CD4-positive, alpha-beta T cell treated with Interleukin-15 for 1 hour (primary cell): ENCODE measurements around the gene CPPED1.
"Not testable (repeated sequence)": the region's sequence is repeated elsewhere in the genome, so short reads cannot be mapped to it uniquely, and the experiment has no call there.

Experiments used
- DNase-seq: peaks from one replicate; pipeline ENCODE4 v3.0.0-alpha.2; 2020

CPPED1 gene, protein sequence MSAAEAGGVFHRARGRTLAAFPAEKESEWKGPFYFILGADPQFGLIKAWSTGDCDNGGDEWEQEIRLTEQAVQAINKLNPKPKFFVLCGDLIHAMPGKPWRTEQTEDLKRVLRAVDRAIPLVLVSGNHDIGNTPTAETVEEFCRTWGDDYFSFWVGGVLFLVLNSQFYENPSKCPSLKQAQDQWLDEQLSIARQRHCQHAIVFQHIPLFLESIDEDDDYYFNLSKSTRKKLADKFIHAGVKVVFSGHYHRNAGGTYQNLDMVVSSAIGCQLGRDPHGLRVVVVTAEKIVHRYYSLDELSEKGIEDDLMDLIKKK

GRCh38 chr16:12803203-12804093 is at the start of gene CPPED1:
TSS of gene CPPED1 (minus strand) at chr16:12803887. CDS start at chr16:12803776, 111 bp downstream.
- peak; percentile 89 for DNase-seq

- no peak for DNase-seq
Measured at GRCh38 chr16:12850186-12850585, 46.5 kb upstream of the CPPED1 start.

DNA sequence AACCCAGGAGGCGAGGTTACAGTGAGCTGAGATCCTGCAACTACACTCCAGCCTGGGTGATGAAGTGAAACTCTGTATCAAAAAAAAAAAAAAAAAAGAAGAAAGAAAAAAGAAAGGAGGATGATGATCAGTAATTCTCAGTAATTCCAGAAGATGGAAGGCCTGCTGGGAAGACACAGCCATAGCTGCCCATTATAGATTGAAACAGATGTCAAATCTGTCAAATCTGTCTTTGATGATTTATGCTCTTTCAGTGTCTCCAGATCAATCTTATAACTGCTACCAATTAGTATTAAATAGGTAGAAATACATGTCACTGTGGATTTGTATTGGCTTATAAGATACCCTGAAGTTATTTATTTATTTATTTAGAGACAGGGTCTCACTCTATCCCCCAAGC is 42.9 kb upstream of the CPPED1 start:
- no peak for DNase-seq

GRCh38 chr16:12845282-12845681 is 41.6 kb upstream of the CPPED1 start:
- no peak for DNase-seq

- DNase-seq, result no peak
Measured at GRCh38 chr16:12837756-12838155, 34.1 kb upstream of the CPPED1 start.

DNA sequence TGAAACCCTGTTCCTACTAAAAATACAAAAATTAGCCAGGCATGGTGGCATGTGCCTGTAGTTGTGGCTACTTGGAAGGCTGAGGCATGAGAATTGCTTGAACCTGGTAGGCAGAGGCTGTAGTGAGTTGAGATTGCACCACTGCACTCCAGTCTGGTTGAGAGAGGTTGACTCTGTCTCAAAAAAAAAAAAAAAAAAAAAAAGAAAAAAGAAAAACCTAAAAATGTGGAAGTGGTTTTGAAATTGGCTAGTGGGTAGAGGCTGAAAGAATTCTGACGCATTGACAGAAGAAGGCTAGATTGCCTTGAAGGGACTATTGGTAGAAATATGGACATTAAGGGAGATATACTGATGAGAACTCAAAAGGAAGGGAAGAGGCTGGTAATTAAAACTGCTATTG is 33.6 kb upstream of the CPPED1 start:
- no peak for DNase-seq

DNA sequence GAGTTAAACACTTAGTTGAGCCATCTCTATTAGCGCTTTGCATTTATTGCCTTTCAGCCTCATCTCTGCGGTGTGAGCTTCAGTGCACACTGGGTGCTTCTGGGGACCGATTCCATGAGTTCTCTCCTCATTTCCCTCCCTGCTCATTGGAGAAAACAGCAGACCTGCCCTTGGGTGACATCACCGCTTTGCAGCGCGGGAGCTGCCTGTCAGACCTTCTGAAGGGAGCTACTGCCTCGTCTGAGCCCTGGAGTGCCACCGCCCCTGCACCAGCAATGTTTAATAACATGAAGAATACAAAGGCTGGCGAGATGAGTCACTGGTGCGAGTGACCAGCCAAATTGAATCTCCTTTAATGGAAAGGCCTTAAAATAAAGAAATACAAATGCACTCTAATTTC is 30.2 kb upstream of the CPPED1 start:
- DNase-seq, result no peak

DNA sequence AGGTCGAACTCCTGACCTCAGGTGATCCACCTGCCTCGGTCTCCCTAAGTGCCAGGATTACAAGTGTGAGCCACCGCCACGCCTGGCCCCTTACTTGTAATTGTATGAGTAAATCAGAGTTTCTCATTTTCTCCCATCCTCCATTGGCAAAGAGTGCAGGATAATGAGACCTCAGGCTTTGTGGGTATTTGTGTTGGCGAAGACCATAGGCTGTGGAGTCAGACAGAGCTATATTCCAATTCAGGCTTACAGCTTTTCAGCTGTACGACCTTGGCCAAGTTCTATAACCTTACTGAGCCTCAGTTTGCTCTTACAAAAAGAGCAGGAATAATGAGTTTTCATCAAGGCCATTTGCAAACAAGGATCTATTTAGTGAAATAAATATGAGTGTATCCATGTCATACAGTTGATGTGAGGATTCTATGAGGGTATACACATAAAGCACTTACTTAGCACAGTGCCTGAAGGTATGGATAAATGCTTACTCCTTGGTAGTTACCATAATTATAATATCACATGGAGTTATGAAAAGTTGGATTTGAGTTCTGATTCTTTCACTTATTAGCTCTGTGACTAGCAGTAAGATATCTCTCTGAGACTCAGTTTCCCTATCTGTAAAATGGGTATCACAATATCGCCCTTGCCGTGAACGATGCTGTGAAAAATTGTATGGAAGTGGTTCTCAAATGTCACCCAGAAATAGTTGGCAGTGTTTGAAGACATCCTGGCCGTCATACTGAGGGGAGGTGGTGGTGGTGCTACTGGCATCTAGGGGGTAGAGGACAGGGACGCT is 25.6 kb upstream of the CPPED1 start:
- DNase-seq, result no peak

DNA sequence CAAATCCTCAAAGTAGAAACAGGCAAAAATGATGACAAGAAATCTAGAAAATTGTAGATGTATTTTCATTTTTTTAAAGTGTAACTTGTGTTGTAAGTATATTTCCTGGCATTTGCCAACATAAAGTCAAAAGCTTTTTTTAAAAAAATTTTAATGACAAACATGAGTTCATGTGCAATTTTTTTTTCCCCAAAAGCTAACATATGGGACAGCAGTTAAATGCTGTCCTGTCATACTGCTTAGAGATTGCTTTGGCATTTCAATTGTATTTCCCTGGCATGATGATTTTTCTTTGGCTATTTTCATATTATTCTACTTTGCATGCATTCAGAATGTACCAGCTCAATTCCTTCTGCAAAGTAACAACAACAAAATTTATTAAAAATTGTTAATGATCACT is 24.5 kb upstream of the CPPED1 start:
- DNase-seq, result no peak

- DNase-seq, result no peak
Measured at GRCh38 chr16:12826559-12826958, 22.9 kb upstream of the CPPED1 start.

- DNase-seq, result peak; percentile 64
Measured at GRCh38 chr16:12819126-12820117, 15.7 kb upstream of the CPPED1 start.

DNA sequence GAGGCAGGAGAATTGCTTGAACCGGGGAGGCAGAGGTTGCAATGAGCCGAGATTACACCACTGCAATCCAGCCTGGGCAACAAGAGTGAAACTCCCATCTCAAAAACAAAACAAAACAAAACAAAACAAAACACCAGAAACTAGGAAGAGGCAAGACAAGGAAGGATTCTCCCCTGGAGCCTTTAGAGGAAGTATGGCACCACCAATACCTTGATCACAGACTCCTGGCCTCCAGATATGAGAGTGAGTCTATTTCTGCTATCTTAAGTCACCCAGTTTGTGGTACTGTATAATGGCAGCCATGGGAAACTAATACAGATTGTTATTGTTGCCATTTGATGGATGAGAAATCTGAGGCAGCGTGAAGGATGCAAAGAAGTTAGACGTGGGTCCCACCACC is 14.6 kb upstream of the CPPED1 start:
- DNase-seq, result no peak

GRCh38 chr16:12816791-12817214 is 13.1 kb upstream of the CPPED1 start:
- DNase-seq, result not testable (repeated sequence)

GRCh38 chr16:12815361-12815760 is 11.7 kb upstream of the CPPED1 start:
- DNase-seq, result no peak

GRCh38 chr16:12813734-12814133 is 10.0 kb upstream of the CPPED1 start:
- DNase-seq, result not testable (repeated sequence)

DNA sequence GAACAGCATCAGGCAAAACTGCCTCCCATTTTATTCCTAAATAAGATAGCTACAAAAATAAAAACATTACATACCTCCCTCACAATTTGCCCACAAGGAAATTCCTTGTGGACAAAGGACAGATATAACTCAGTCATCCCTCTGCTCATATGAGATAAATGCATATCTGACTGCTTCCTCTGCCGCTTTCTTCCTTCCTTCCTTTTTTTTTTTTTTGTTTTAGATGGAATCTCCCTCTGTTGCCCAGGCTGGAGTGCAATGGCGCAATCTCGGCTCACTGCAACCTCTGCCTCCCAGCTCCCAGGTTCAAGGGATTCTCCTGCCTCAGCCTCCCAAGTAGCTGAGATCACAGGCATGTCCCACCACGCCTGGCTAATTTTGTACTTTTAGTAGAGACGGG is 9.6 kb upstream of the CPPED1 start:
- not testable (repeated sequence) for DNase-seq

- DNase-seq, result no peak
Measured at GRCh38 chr16:12811441-12812383, 8.0 kb upstream of the CPPED1 start.

- DNase-seq, result no peak
Measured at GRCh38 chr16:12805066-12805465, 1.4 kb upstream of the CPPED1 start.

GRCh38 chr16:12804395-12804794 is 708 bp upstream of the CPPED1 start:
- DNase-seq, result no peak

DNA sequence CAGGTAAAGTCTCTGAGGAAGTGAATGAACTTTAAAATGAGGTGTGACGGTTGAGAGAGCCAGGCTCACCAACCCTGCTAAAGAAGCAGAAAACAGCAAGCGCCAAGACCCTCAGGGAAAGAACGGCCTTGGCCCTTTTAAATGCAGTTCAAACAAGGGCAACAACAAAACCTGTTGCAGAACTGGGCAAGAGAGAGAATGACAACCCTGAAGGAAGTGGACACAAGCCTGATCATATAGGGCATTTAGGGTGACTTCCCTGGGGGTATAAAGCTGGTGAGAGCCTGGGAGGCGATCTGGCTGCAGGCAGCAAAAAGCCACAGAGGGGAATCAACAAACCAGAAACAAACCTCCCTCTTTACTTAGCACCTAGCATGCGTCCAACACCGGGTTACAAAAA is 1.0 kb downstream of the CPPED1 start:
- no peak for DNase-seq

- no peak for DNase-seq
Measured at GRCh38 chr16:12802048-12802447, 1.6 kb downstream of the CPPED1 start.
